Keratinocyte (primary cell): Measurements from ENCODE around the gene SLC51B. TPM values are rescaled to one million over a fixed set of nuclear protein-coding genes. Genes with fewer than 3 reads are reported as not detected.
"Not testable (repeated sequence)": the region's sequence is repeated elsewhere in the genome, so short reads cannot be mapped to it uniquely, and the experiment has no call there.

Experiments
- DNase-seq: peaks from one replicate; pipeline ENCODE4 v3.0.0-alpha.2; 2011; ENCODE audit warnings: low read depth, missing footprints, low spot score
- FAIRE-seq: peaks from 2 replicates; lab custom pipeline; 2011; peaks lifted over from hg19 to GRCh38; lab: Jason Lieb, UNC
- H2AFZ ChIP-seq: 2 replicates; pipeline ENCODE4 v1.6.0; 2012; ENCODE audit warnings: low read length, control low read depth, inconsistent platforms; ENCODE audit not compliant: control insufficient read depth
- H3K27ac ChIP-seq: 2 replicates; pipeline ENCODE4 v1.5.1; 2011; ENCODE audit warnings: low read length; ENCODE audit not compliant: control insufficient read depth, insufficient read depth
- H3K27me3 ChIP-seq: 3 replicates; pipeline ENCODE4 v1.6.0; 2011; ENCODE audit warnings: low read length; ENCODE audit not compliant: control insufficient read depth, insufficient read depth; ENCODE audit errors: extremely low read depth
- H3K36me3 ChIP-seq, 2 experiments: 2 replicates in 1 of 2; 3 replicates in 1 of 2; pipeline ENCODE4 v1.5.1; 2011; ENCODE audit warnings: low read length in 2 of 2, mild to moderate bottlenecking in 1 of 2; ENCODE audit not compliant: control insufficient read depth in 2 of 2, insufficient read depth in 2 of 2; ENCODE audit errors: extremely low read depth in 1 of 2
- H3K4me1 ChIP-seq: 3 replicates; pipeline ENCODE4 v1.5.1; 2011; ENCODE audit warnings: low read length; ENCODE audit not compliant: control insufficient read depth, insufficient read depth; ENCODE audit errors: extremely low read depth
- H3K4me2 ChIP-seq: 3 replicates; pipeline ENCODE4 v1.6.0; 2011; ENCODE audit warnings: low read depth, low read length; ENCODE audit not compliant: control insufficient read depth, insufficient read depth; ENCODE audit errors: extremely low read depth
- H3K4me3 ChIP-seq, 3 experiments: fragments of 200-600 bp in 1 of 3; sonication (generic) in 1 of 3; 2 replicates in 2 of 3; 3 replicates in 1 of 3; pipeline ENCODE4 v1.5.1; 2011 to 2016; ENCODE audit warnings: low read length in 3 of 3, mild to moderate bottlenecking in 3 of 3, control low read depth in 2 of 3, inconsistent platforms in 1 of 3, low read depth in 1 of 3, mixed read lengths in 1 of 3, mixed run types in 1 of 3, moderate library complexity in 1 of 3; ENCODE audit not compliant: control insufficient read depth in 2 of 3, insufficient read depth in 2 of 3; ENCODE audit errors: extremely low read depth in 1 of 3
- H3K79me2 ChIP-seq: 2 replicates; pipeline ENCODE4 v1.6.0; 2012; ENCODE audit warnings: low read length; ENCODE audit not compliant: control insufficient read depth, insufficient read depth
- H3K9ac ChIP-seq: 3 replicates; pipeline ENCODE4 v1.6.0; 2011; ENCODE audit warnings: low read length; ENCODE audit not compliant: control insufficient read depth, insufficient read depth; ENCODE audit errors: extremely low read depth
- H3K9me1 ChIP-seq: 3 replicates; pipeline ENCODE4 v1.6.0; 2011; ENCODE audit warnings: low read length; ENCODE audit not compliant: control insufficient read depth, insufficient read depth; ENCODE audit errors: extremely low read depth
- H3K9me3 ChIP-seq: 2 replicates; pipeline ENCODE4 v1.5.1; 2012; ENCODE audit warnings: low read depth, low read length; ENCODE audit not compliant: control insufficient read depth
- H4K20me1 ChIP-seq: 3 replicates; pipeline ENCODE4 v1.6.0; 2011; ENCODE audit warnings: low read length; ENCODE audit not compliant: control insufficient read depth, insufficient read depth; ENCODE audit errors: extremely low read depth
- EZH2 ChIP-seq: IDR thresholded peaks from one replicate; pipeline ENCODE4 v1.6.1; 2012; ENCODE audit warnings: inconsistent platforms, mild to moderate bottlenecking, low read length, moderate library complexity
- dilution Hi-C: fragments of 300-500 bp; cut with MboI; formaldehyde crosslinking; loops from one replicate; pipeline ENCODE4 v1.7.0; 2020; ENCODE audit warnings: low sequenced_read_pairs; ENCODE audit not compliant: extremely low pct_ligation_motif_present
- polyA plus RNA-seq, 5 experiments: library from polyadenylated mRNA; depleted of rRNA in 3 of 5; stranded (reverse) in 3 of 5; stranded (forward) in 1 of 5; unstranded in 1 of 5; fragments of >200 nt; gene quantifications; 1 replicate in 1 of 5; 2 replicates in 3 of 5; 3 replicates in 1 of 5; pipeline versions ENCODE4 v1.2.1 to v1.2.3, GENCODE V29; 2011 to 2012; ENCODE audit warnings: missing spikeins in 2 of 5, low read depth in 1 of 5, low replicate concordance in 1 of 5
- TF ChIP-seq, protein P1 (sequence below), 3 experiments: IDR thresholded peaks in 1 of 3; conservative IDR thresholded peaks in 1 of 3; optimal IDR thresholded peaks in 1 of 3; 2 replicates in 2 of 3; 3 replicates in 1 of 3; pipeline versions ENCODE3 to v1.5.1; 2011; ENCODE audit warnings: low read length in 3 of 3, mild to moderate bottlenecking in 3 of 3, moderate library complexity in 2 of 3, control low read depth in 1 of 3, inconsistent platforms in 1 of 3; ENCODE audit not compliant: insufficient read depth in 2 of 3; ENCODE audit errors: extremely low read depth in 1 of 3

The SLC51B gene
- polyA plus RNA-seq, 1 donor (not counting 4 experiments of a cell fraction or from before 2014, with no cell fraction given) = not detected

DNA sequence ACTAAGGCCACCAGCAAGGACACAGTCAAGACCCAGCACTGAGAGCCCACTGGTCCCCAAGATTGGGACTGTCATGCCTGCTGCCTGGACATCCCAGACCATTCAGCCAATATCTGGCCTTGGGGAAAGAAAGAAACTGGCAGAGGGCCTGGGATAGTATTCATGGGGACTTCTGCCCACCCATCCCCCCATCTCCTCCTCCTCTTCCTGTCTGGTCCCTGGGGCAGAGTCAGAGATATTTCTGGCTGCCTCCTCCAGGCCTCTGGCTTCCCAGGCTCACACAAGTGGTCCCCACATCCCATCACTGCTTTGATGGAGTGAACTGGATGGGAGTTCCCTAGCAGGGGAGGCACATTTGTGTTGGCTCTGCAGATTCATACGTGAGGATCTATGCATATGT lies 26.8 kb downstream of the SLC51B start:
- TF ChIP-seq, protein P1, sequence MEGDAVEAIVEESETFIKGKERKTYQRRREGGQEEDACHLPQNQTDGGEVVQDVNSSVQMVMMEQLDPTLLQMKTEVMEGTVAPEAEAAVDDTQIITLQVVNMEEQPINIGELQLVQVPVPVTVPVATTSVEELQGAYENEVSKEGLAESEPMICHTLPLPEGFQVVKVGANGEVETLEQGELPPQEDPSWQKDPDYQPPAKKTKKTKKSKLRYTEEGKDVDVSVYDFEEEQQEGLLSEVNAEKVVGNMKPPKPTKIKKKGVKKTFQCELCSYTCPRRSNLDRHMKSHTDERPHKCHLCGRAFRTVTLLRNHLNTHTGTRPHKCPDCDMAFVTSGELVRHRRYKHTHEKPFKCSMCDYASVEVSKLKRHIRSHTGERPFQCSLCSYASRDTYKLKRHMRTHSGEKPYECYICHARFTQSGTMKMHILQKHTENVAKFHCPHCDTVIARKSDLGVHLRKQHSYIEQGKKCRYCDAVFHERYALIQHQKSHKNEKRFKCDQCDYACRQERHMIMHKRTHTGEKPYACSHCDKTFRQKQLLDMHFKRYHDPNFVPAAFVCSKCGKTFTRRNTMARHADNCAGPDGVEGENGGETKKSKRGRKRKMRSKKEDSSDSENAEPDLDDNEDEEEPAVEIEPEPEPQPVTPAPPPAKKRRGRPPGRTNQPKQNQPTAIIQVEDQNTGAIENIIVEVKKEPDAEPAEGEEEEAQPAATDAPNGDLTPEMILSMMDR (optimal IDR thresholded peaks at IDR 0.05 in 1 of 3, IDR thresholded peaks at IDR 0.05 in 1 of 3, conservative IDR thresholded peaks at IDR 0.05 in 1 of 3; ENCODE audit: extremely low read depth in 1 of 3, insufficient read depth in 2 of 3, low read length in 3 of 3) = no peak
- TF ChIP-seq EZH2 = no peak
- Histone ChIP-seq H3K4me2 (no peak overlapping the region), H3K27me3 (peaks cover 19% of the 10 kb centered on the region), H3K79me2 (no peaks in the 10 kb centered on the region), H4K20me1 (no peaks in the 10 kb centered on the region), H3K4me1 (no peaks in the 10 kb centered on the region), H3K9me3 (no peaks in the 10 kb centered on the region), H3K36me3 (no peaks in the 10 kb centered on the region), H3K27ac (no peak overlapping the region), H3K4me3 (no peak overlapping the region), H3K9ac (no peak overlapping the region), H2AFZ (no peak overlapping the region), H3K9me1 (no peaks in the 10 kb centered on the region)
- FAIRE-seq = no peak
- dilution Hi-C loops = no loop called here
- DNase-seq = no peak

DNA sequence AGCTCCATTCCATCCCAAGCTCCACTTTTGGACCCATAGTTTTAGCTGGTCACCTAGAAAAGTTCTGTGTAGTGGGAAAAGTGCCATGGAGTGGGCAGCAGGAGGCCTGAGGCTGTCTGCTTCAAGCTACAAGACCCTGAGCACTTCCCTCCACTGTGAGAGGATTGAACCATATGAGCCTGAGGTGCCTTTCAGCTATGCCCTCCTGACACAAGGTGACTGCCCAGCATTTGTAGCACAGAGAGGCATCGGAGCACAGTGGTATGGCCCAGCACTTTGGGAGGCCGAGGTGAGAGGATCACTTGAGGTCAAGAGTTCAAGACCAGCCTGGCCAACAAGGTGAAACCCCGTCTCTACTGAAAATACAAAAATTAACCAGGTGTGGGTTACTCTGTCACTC lies 27.4 kb downstream of the SLC51B start:
- dilution Hi-C loops = no loop called here
- H3K9me3 ChIP-seq = no peaks in the 10 kb centered on the region
- H3K9me1 ChIP-seq = no peaks in the 10 kb centered on the region
- no peak overlapping the region for H3K4me2 ChIP-seq
- no peaks in the 10 kb centered on the region for H3K36me3 ChIP-seq
- peaks cover 19% of the 10 kb centered on the region for H3K27me3 ChIP-seq
- H3K4me1 ChIP-seq = no peaks in the 10 kb centered on the region
- DNase-seq (no peak), FAIRE-seq (no peak)
- no peak overlapping the region for H3K27ac ChIP-seq
- TF ChIP-seq EZH2 = no peak
- TF ChIP-seq, protein P1 (optimal IDR thresholded peaks at IDR 0.05 in 1 of 3, IDR thresholded peaks at IDR 0.05 in 1 of 3, conservative IDR thresholded peaks at IDR 0.05 in 1 of 3; ENCODE audit: extremely low read depth in 1 of 3, insufficient read depth in 2 of 3, low read length in 3 of 3) = no peak
- no peak overlapping the region for H2AFZ ChIP-seq
- H3K4me3 ChIP-seq = no peak overlapping the region
- H3K9ac ChIP-seq = no peak overlapping the region
- no peaks in the 10 kb centered on the region for H4K20me1 ChIP-seq
- H3K79me2 ChIP-seq = no peaks in the 10 kb centered on the region

DNA sequence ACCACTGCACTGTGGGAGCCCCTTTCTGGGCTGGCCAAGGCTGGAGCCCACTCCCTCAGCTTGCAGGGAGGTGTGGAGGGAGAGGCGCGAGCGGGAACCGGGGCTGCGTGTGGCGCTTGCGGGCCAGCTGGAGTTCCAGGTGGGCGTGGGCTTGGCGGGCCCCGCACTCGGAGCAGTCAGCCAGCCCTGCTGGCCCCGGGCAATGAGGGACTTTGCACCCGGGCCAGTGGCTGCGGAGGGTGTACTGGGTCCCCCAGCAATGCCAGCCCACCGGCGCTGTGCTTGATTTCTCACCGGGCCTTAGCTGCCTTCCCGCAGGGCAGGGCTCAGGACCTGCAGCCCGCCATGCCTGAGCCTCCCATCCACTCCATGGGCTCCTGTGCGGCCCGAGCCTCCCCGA lies 29.8 kb downstream of the SLC51B start:
- H3K4me2 ChIP-seq, H3K9me1 ChIP-seq, H3K4me3 ChIP-seq, H3K9me3 ChIP-seq, H2AFZ ChIP-seq, H3K36me3 ChIP-seq, H3K4me1 ChIP-seq, H3K9ac ChIP-seq, DNase-seq, H3K27ac ChIP-seq, H3K79me2 ChIP-seq, dilution Hi-C loops, FAIRE-seq, H4K20me1 ChIP-seq: not testable (repeated sequence)
- H3K27me3 ChIP-seq = peaks cover 20% of the 10 kb centered on the region

DNA sequence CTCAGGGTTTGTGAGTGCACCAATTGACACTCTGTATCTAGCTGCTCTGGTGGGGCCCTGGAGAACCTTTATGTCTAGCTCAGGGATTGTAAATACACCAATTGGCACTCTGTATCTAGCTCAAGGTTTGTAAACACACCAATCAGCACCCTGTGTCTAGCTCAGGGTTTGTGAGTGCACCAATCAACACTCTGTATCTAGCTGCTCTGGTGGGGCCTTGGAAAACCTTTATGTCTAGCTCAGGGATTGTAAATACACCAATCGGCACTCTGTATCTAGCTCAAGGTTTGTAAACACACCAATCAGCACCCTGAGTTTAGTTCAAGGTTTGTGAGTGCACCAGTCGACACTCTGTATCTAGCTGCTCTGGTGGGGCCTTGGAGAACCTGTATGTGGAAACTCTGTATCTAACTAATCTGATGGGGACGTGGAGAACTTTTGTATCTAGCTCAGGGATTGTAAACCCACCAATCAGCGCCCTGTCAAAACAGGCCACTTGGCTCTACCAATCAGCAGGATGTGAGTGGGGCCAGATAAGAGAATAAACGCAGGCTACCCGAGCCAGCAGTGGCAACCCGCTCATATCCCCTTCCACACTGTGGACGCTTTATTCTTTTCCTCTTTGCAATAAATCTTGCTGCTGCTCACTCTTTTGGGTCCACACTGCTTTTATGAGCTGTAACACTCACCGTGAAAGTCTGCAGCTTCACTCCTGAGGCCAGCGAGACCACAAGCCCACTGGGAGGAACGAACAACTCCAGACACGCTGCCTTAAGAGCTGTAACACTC lies 30.6 kb downstream of the SLC51B start:
- FAIRE-seq, H3K4me2 ChIP-seq, H3K4me3 ChIP-seq, H4K20me1 ChIP-seq, H3K4me1 ChIP-seq, H3K79me2 ChIP-seq, DNase-seq, H3K9me3 ChIP-seq, H3K27ac ChIP-seq, dilution Hi-C loops, H3K9ac ChIP-seq, H2AFZ ChIP-seq, H3K9me1 ChIP-seq, H3K36me3 ChIP-seq: not testable (repeated sequence)
- peaks cover 20% of the 10 kb centered on the region for H3K27me3 ChIP-seq
